HepG2 (cell line): Measurements from ENCODE around the gene BBS1. TPM values are rescaled to one million over a fixed set of nuclear protein-coding genes. Genes with fewer than 3 reads are reported as not detected.

Source experiments
- BRF2 ChIP-seq: sonication (generic); formaldehyde crosslinking; IDR thresholded peaks from 2 replicates; pipeline ENCODE4 v1.8.1; 2022; ENCODE audit warnings: mild to moderate bottlenecking, missing genetic modification reagents
- CAMTA2 ChIP-seq: sonication (generic); formaldehyde crosslinking; IDR thresholded peaks from 2 replicates; pipeline ENCODE4 v1.4.0; 2020; ENCODE audit warnings: mild to moderate bottlenecking, missing genetic modification reagents, borderline replicate concordance
- DBP ChIP-seq: sonication (generic); formaldehyde crosslinking; IDR thresholded peaks from 2 replicates; pipeline ENCODE4 v1.4.0; 2020; ENCODE audit warnings: missing genetic modification reagents; ENCODE audit errors: not compliant biosample characterization
- E2F1 ChIP-seq: sonication (generic); formaldehyde crosslinking; IDR thresholded peaks from 2 replicates; pipeline ENCODE4 v1.5.0; 2020; ENCODE audit warnings: missing genetic modification reagents
- IKZF5 ChIP-seq: IDR thresholded peaks from 2 replicates; pipeline ENCODE4 v1.6.1; 2018; ENCODE audit warnings: missing genetic modification reagents, mild to moderate bottlenecking, missing compliant biosample characterization
- KLF12 ChIP-seq: sonication (generic); formaldehyde crosslinking; IDR thresholded peaks from 2 replicates; pipeline ENCODE4 v1.4.0; 2020; ENCODE audit warnings: missing genetic modification reagents, borderline replicate concordance
- NR2F1 ChIP-seq, 2 experiments: fragments of 450-650 bp in 1 of 2; formaldehyde crosslinking in 1 of 2; IDR thresholded peaks; 2 replicates each; pipeline versions ENCODE4 v1.5.0 to v1.6.1; 2016 to 2020; ENCODE audit warnings: mild to moderate bottlenecking in 1 of 2, missing compliant biosample characterization in 1 of 2, missing genetic modification reagents in 1 of 2, moderate library complexity in 1 of 2
- RAD51 ChIP-seq: fragments of 450-650 bp; IDR thresholded peaks from 2 replicates; pipeline ENCODE4 v1.6.1; 2016; ENCODE audit warnings: borderline replicate concordance
- RBM39 ChIP-seq: fragments of 200-400 bp; formaldehyde crosslinking; IDR thresholded peaks from one replicate; pipeline ENCODE4 v1.6.1; 2018; ENCODE audit warnings: antibody characterized with exemption, mild to moderate bottlenecking, low read depth, low read length; ENCODE audit not compliant: poor library complexity, severe bottlenecking
- SMAD9 ChIP-seq: sonication (generic); formaldehyde crosslinking; IDR thresholded peaks from 2 replicates; pipeline ENCODE4 v1.5.1; 2020; ENCODE audit warnings: mild to moderate bottlenecking, missing genetic modification reagents
- STAG1 ChIP-seq: sonication (generic); formaldehyde crosslinking; IDR thresholded peaks from 2 replicates; pipeline ENCODE4 v1.4.0; 2020; ENCODE audit warnings: missing genetic modification reagents
- ZMAT5 ChIP-seq: sonication (generic); formaldehyde crosslinking; IDR thresholded peaks from 2 replicates; pipeline ENCODE4 v1.5.0; 2020; ENCODE audit warnings: mild to moderate bottlenecking, low read depth, missing genetic modification reagents, borderline replicate concordance
- ZNF180 ChIP-seq: sonication (generic); formaldehyde crosslinking; IDR thresholded peaks from 2 replicates; pipeline ENCODE4 v1.4.0; 2020; ENCODE audit warnings: low read depth, missing genetic modification reagents, borderline replicate concordance
- ZNF510 ChIP-seq: sonication (generic); formaldehyde crosslinking; IDR thresholded peaks from 2 replicates; pipeline ENCODE4 v1.4.0; 2020; ENCODE audit warnings: low read depth, mild to moderate bottlenecking, missing genetic modification reagents
- ZNF589 ChIP-seq: sonication (generic); formaldehyde crosslinking; conservative IDR thresholded peaks from 2 replicates; pipeline ENCODE4 v1.8.0; 2022; ENCODE audit warnings: mild to moderate bottlenecking, moderate library complexity, missing genetic modification reagents
- polyA plus RNA-seq, 8 experiments: library from polyadenylated mRNA; depleted of rRNA in 3 of 8; stranded (reverse) in 7 of 8; unstranded in 1 of 8; fragments of >200 nt; fragmentation: Illumina TruSeq in 4 of 8; extraction: Trizol in 4 of 8; gene quantifications; 2 replicates each; pipeline versions ENCODE4 v1.2.1 to v1.2.3, GENCODE V29; 2011 to 2016; ENCODE audit warnings: low read depth in 4 of 8, missing spikeins in 1 of 8, mixed read lengths in 1 of 8; ENCODE audit not compliant: insufficient read depth in 1 of 8
- total RNA-seq, 5 experiments: library from RNA; depleted of rRNA; stranded (reverse); fragments of >200 nt; fragmentation: Illumina TruSeq; extraction: Trizol; gene quantifications; 2 replicates each; pipeline ENCODE4 v1.2.3, GENCODE V29; 2016; ENCODE audit warnings: low read depth in 1 of 5
- TF ChIP-seq, protein P1 (sequence below), 2 experiments: sonication (generic) in 1 of 2; formaldehyde crosslinking in 1 of 2; IDR thresholded peaks; 2 replicates each; pipeline versions ENCODE4 v1.5.1 to v1.6.1; 2011 to 2020; ENCODE audit warnings: borderline replicate concordance in 1 of 2, low read depth in 1 of 2, low read length in 1 of 2, mild to moderate bottlenecking in 1 of 2, missing genetic modification reagents in 1 of 2, moderate library complexity in 1 of 2
- TF ChIP-seq, protein P2 (sequence below): sonication (generic); formaldehyde crosslinking; IDR thresholded peaks from 2 replicates; pipeline ENCODE4 v1.5.0; 2020; ENCODE audit warnings: missing genetic modification reagents
- TF ChIP-seq, protein P3 (sequence below): sonication (generic); formaldehyde crosslinking; IDR thresholded peaks from 2 replicates; pipeline ENCODE4 v1.4.0; 2020; ENCODE audit warnings: missing genetic modification reagents

Gene BBS1
- total and polyA plus RNA-seq, 2 of the 13 experiments (the other 11 are each of a cell fraction or from before 2014, with no cell fraction given) = 11.7 to 14.1 TPM

DNA sequence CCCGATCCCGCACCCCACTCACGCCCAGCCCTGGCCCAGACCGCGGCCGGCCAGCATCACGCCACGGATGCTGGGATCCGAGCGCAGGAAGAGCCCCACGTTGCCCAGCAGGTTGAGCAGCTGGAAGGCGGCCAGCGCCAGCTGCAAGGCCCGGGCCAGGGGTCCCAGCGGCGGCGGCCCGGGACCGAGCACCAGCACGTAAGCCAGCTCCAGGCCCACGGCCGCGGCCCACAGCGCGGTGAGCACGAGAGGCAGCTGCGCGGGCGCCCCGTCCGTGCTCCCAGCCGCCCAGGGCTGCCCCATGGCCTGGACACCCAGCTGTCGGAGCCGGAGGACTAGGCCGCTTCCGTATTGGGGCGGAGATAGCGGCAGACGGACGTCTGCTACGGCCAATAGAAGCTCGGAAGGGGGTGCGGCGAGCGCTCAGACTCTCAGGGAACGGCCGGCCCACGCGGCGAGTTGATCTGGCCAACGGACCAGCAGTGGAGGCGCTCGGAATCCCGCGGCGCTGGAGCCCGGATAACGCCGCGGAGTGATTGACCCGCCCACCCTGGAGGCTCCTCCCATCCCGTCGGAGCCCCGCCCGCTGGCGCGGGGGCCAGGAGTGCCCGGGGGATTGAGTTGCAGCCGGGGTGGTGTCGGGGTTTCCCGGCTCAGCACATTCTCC, 35.4 kb downstream of the BBS1 start, which contains the start of gene ZDHHC24 (continued):
- TF ChIP-seq, protein P1, sequence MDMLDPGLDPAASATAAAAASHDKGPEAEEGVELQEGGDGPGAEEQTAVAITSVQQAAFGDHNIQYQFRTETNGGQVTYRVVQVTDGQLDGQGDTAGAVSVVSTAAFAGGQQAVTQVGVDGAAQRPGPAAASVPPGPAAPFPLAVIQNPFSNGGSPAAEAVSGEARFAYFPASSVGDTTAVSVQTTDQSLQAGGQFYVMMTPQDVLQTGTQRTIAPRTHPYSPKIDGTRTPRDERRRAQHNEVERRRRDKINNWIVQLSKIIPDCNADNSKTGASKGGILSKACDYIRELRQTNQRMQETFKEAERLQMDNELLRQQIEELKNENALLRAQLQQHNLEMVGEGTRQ (IDR thresholded peaks at IDR 0.05; ENCODE audit: low read depth, low read length) = no peak
- TF ChIP-seq, protein P1 (CRISPR knock-in tag; IDR thresholded peaks at IDR 0.05; ENCODE audit: borderline replicate concordance) = no peak
- TF ChIP-seq RAD51 (no peak), ZNF510 (no peak), ZMAT5 (CRISPR knock-in tag) (no peak), BRF2 (CRISPR knock-in tag) (no peak), ZNF589 (CRISPR knock-in tag) (no peak), CAMTA2 (CRISPR knock-in tag) (no peak), IKZF5 (CRISPR knock-in tag) (no peak), E2F1 (CRISPR knock-in tag) (no peak), RBM39 (peak; percentile 75), SMAD9 (no peak), ZNF180 (CRISPR knock-in tag) (no peak), STAG1 (CRISPR knock-in tag) (no peak), DBP (CRISPR knock-in tag) (no peak), KLF12 (CRISPR knock-in tag) (peak; percentile 62; the same call in 1 of the 2 replicates), NR2F1 (CRISPR knock-in tag; IDR thresholded peaks at IDR 0.05) (no peak)
- TF ChIP-seq, protein P2, sequence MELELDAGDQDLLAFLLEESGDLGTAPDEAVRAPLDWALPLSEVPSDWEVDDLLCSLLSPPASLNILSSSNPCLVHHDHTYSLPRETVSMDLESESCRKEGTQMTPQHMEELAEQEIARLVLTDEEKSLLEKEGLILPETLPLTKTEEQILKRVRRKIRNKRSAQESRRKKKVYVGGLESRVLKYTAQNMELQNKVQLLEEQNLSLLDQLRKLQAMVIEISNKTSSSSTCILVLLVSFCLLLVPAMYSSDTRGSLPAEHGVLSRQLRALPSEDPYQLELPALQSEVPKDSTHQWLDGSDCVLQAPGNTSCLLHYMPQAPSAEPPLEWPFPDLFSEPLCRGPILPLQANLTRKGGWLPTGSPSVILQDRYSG = 0 out of 2 replicates have a peak, but pooled peaks have one; percentile 60
- TF ChIP-seq, protein P3, sequence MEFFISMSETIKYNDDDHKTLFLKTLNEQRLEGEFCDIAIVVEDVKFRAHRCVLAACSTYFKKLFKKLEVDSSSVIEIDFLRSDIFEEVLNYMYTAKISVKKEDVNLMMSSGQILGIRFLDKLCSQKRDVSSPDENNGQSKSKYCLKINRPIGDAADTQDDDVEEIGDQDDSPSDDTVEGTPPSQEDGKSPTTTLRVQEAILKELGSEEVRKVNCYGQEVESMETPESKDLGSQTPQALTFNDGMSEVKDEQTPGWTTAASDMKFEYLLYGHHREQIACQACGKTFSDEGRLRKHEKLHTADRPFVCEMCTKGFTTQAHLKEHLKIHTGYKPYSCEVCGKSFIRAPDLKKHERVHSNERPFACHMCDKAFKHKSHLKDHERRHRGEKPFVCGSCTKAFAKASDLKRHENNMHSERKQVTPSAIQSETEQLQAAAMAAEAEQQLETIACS (CRISPR knock-in tag) = no peak
